Left lung (tissue), 10 donors: ENCODE measurements around the gene NFKBIA. TPM values are rescaled to one million over a fixed set of nuclear protein-coding genes. Genes with fewer than 3 reads are reported as not detected.

Experiments
- ATAC-seq: fragments of 200-7000 bp; cut with Tn5 transposase; one replicate; pipeline ENCODE4 v1.9.1; 2020; ENCODE audit warnings: moderate library complexity
- DNase-seq, 4 donors: peaks; one replicate each; pipeline ENCODE4 v3.0.0-alpha.2; 2013 to 2020
- H3K27ac ChIP-seq, 2 donors: fragments of 200-600 bp; sonication (generic) in 1 of 2; one replicate each; pipeline versions ENCODE4 v1.5.0 to v1.8.0; 2020 to 2021
- H3K27me3 ChIP-seq, 2 donors: fragments of 200-600 bp; sonication (generic) in 1 of 2; one replicate each; pipeline versions ENCODE4 v1.5.0 to v1.8.0; 2020 to 2021
- H3K36me3 ChIP-seq, 2 donors: fragments of 200-600 bp; sonication (generic) in 1 of 2; one replicate each; pipeline versions ENCODE4 v1.5.0 to v1.8.0; 2020 to 2021
- H3K4me1 ChIP-seq, 2 donors: fragments of 200-600 bp; one replicate each; pipeline ENCODE4 v1.8.0; 2021
- H3K4me3 ChIP-seq, 2 donors: fragments of 200-600 bp; sonication (generic) in 1 of 2; one replicate each; pipeline versions ENCODE4 v1.5.0 to v1.8.0; 2020 to 2021; ENCODE audit warnings: mild to moderate bottlenecking in 1 of 2
- H3K9me3 ChIP-seq, 2 donors: fragments of 200-600 bp; sonication (generic) in 1 of 2; one replicate each; pipeline versions ENCODE4 v1.5.0 to v1.8.0; 2020 to 2021
- CTCF ChIP-seq, 2 donors: fragments of 200-600 bp; sonication (generic) in 1 of 2; IDR thresholded peaks; one replicate each; pipeline versions ENCODE4 v1.5.0 to v1.8.0; 2021; ENCODE audit warnings: antibody characterized with exemption in 2 of 2
- intact Hi-C, 2 donors: fragments of 100-400 bp; cut with DNase I; formaldehyde crosslinking; loops; one replicate each; pipeline versions ENCODE4 v1.11.2 to v1.14.2; 2022
- polyA plus RNA-seq, 6 donors: library from polyadenylated mRNA; unstranded; fragments of 120-200 nt; gene quantifications; one replicate each; pipeline ENCODE4 v1.2.1, GENCODE V29; 2013; ENCODE audit not compliant: insufficient read length in 6 of 6
- total RNA-seq, 2 donors: library from RNA; stranded (reverse); fragmentation: NEBNext Ultra II Directional; extraction: Animal tissue kit (Norgen Biotek cat#: 25700); gene quantifications; one replicate each; pipeline ENCODE4 v1.2.1, GENCODE V29; 2021
- donor health status: DM: no; HTN: yes; CAD: no.
- donor health status: DM: no; HTN: no; CAD: no.

The NFKBIA gene
- total and polyA plus RNA-seq, 8 donors, result 74.7 to 348 (median 99.7) TPM

GRCh38 chr14:35409595-35409994, 5.0 kb upstream of the NFKBIA start:
- no peaks in the 10 kb centered on the region for H3K36me3 ChIP-seq
- no peaks in the 10 kb centered on the region for H3K9me3 ChIP-seq
- ATAC-seq, result no peak
- H3K4me1 ChIP-seq, result peaks cover 17 to 39% of the 10 kb centered on the region in 2 donors
- intact Hi-C loops, result loop anchor here in 1 of 2 donors (10.0 kb wide), 1 partner anchor 195 kb away; no protein-coding TSS in a partner anchor
- H3K4me3 ChIP-seq, result no peak overlapping the region
- no peak for TF ChIP-seq CTCF (IDR thresholded peaks at IDR 0.05)
- H3K27ac ChIP-seq, result no peak overlapping the region
- no peak for DNase-seq
- no peaks in the 10 kb centered on the region for H3K27me3 ChIP-seq

- H3K36me3 ChIP-seq, result peaks cover 5 to 7% of the 10 kb centered on the region in 2 donors
- no peak overlapping the region for H3K27ac ChIP-seq
- no peaks in the 10 kb centered on the region for H3K27me3 ChIP-seq
- intact Hi-C loops, result loop anchor here in 1 of 2 donors (10.0 kb wide), 1 partner anchor 193 kb away; no protein-coding TSS in a partner anchor
- no peaks in the 10 kb centered on the region for H3K9me3 ChIP-seq
- H3K4me1 ChIP-seq, result peaks cover 19 to 30% of the 10 kb centered on the region in 2 donors
- no peak for TF ChIP-seq CTCF (IDR thresholded peaks at IDR 0.05)
- no peak overlapping the region for H3K4me3 ChIP-seq
- no peak for ATAC-seq
- no peak for DNase-seq
These were observed 3.5 kb upstream of the NFKBIA start for GRCh38 chr14:35408026-35408425.

- Histone ChIP-seq H3K4me3 (no peak overlapping the region), H3K9me3 (no peaks in the 10 kb centered on the region), H3K27me3 (no peaks in the 10 kb centered on the region), H3K36me3 (peaks cover 12 to 15% of the 10 kb centered on the region in 2 donors), H3K27ac (peak overlapping the region in 1 of 2 donors; percentile 48), H3K4me1 (peaks cover 22 to 24% of the 10 kb centered on the region in 2 donors)
- ATAC-seq, result no peak
- TF ChIP-seq CTCF (IDR thresholded peaks at IDR 0.05), result no peak
- no peak for DNase-seq
- intact Hi-C loops, result loop anchor here in 1 of 2 donors (10.0 kb wide), 1 partner anchor 192 kb away; no protein-coding TSS in a partner anchor
These were observed 2.7 kb upstream of the NFKBIA start for GRCh38 chr14:35407306-35407630.

GRCh38 chr14:35406506-35407305, 2.2 kb upstream of the NFKBIA start:
- H3K27ac ChIP-seq, result peak overlapping the region; percentile 29 to 99

More at GRCh38 chr14:35406506-35407305, 2.2 kb upstream of the NFKBIA start:
- Histone ChIP-seq H3K27me3 (no peaks in the 10 kb centered on the region), H3K4me3 (peak overlapping the region in 1 of 2 donors; percentile 100), H3K9me3 (no peaks in the 10 kb centered on the region), H3K4me1 (peaks cover 22 to 26% of the 10 kb centered on the region in 2 donors), H3K36me3 (peaks cover 14 to 20% of the 10 kb centered on the region in 2 donors)
- intact Hi-C loops, result loop anchor here in 1 of 2 donors (10.0 kb wide), 1 partner anchor 192 kb away; no protein-coding TSS in a partner anchor
- TF ChIP-seq CTCF (IDR thresholded peaks at IDR 0.05), result peak; percentile 75 to 82
- DNase-seq (peak in 1 of 4 donors; percentile 65), ATAC-seq (peak; percentile 10)
